ENCODE measurements around the gene PDLIM1. TPM values are rescaled to one million over a fixed set of nuclear protein-coding genes. Genes with fewer than 3 reads are reported as not detected.

The PDLIM1 gene
- total RNA-seq, 1 experiment from 2014 or later: 115 TPM

DNA sequence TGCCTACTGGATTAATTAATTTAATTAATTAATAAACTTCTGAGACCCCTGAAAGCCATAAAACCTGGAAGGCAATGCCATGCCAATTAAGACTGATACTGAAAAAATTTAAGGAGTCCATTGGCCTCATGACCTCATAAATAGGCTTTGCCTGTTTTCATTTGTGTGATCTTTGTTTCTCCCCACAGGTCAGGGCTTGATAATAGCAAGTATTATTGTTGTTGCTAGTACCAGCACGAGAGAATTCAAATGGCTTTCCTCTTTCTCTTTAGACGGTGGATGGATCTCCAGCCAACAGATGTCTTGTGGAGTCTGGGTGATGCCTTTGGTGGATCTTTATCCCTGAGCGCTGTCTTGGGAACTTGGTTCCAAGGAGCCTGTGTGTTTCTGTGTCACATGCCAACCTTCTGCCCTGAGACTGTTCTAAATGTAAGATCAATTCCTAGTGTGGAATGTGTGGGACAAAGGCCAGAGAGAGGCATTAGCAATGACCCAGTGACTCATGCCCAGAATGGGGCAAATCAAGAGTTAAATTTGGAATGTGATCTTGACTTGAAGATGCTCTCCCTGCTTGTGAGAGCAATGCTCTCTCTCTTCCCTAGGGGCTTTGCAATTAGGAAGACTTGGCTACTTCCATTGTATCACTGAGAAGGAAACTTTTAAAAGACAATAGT, 79.1 kb downstream of the PDLIM1 start:
- H3K4me2 ChIP-seq (ENCODE audit: insufficient read depth, insufficient read length, low read length): no peak overlapping the region
- no peak overlapping the region for H3K4ac ChIP-seq (ENCODE audit: low read depth, low read length)
- no peak overlapping the region for H3K23ac ChIP-seq (ENCODE audit: insufficient read length, low read depth, low read length)
- H3K27me3 ChIP-seq (ENCODE audit: insufficient read depth, low read length): no peaks in the 10 kb centered on the region
- no peak for DNase-seq
- Mint-ChIP-seq H3K27me3 (ENCODE audit: low read depth) (no peaks in the 10 kb centered on the region), H3K36me3 (ENCODE audit: insufficient read depth in 1 of 3, low read depth in 3 of 3) (peaks cover 0 to 18% (median 16%) of the 10 kb centered on the region in 3 experiments; a peak in 4 of 7 replicates), H3K27ac (no peak overlapping the region), H3K9me3 (no peaks in the 10 kb centered on the region; a peak in 1 of 5 replicates), H3K4me3 (no peak overlapping the region), H3K4me1 (peaks cover 16 to 25% of the 10 kb centered on the region in 2 experiments)
- no peak overlapping the region for H2BK120ac ChIP-seq (ENCODE audit: low read depth, low read length, poor library complexity, severe bottlenecking)
- no peak overlapping the region for H4K91ac ChIP-seq (ENCODE audit: insufficient read length, low read depth, low read length)
- peaks cover 3% of the 10 kb centered on the region; the same call in 1 of the 2 replicates for H3K4me1 ChIP-seq (ENCODE audit: insufficient read depth, low read length)
- no peak overlapping the region for H3K9ac ChIP-seq (ENCODE audit: extremely low read depth, insufficient read length, low read length)
- H4K8ac ChIP-seq (replicated peaks; ENCODE audit: insufficient read length, low read depth, low read length): no peak overlapping the region
- TF ChIP-seq, protein P1, sequence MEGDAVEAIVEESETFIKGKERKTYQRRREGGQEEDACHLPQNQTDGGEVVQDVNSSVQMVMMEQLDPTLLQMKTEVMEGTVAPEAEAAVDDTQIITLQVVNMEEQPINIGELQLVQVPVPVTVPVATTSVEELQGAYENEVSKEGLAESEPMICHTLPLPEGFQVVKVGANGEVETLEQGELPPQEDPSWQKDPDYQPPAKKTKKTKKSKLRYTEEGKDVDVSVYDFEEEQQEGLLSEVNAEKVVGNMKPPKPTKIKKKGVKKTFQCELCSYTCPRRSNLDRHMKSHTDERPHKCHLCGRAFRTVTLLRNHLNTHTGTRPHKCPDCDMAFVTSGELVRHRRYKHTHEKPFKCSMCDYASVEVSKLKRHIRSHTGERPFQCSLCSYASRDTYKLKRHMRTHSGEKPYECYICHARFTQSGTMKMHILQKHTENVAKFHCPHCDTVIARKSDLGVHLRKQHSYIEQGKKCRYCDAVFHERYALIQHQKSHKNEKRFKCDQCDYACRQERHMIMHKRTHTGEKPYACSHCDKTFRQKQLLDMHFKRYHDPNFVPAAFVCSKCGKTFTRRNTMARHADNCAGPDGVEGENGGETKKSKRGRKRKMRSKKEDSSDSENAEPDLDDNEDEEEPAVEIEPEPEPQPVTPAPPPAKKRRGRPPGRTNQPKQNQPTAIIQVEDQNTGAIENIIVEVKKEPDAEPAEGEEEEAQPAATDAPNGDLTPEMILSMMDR (conservative IDR thresholded peaks at IDR 0.05): no peak
- no peaks in the 10 kb centered on the region for H3K23me2 ChIP-seq (ENCODE audit: insufficient read length, low read depth, low read length, poor library complexity, severe bottlenecking)
- H2BK12ac ChIP-seq (ENCODE audit: insufficient read length, low read depth, low read length): no peak overlapping the region
- no peak overlapping the region for H3T11ph ChIP-seq (ENCODE audit: low read length)
- H4K5ac ChIP-seq (ENCODE audit: insufficient read length, low read depth, low read length): no peak overlapping the region
- no peak overlapping the region for H2AFZ ChIP-seq (ENCODE audit: low read length)
- H2BK20ac ChIP-seq (ENCODE audit: low read depth, low read length, poor library complexity, severe bottlenecking): no peak overlapping the region
- H3K56ac ChIP-seq (ENCODE audit: insufficient read length, low read depth, low read length): no peak overlapping the region
- no peaks in the 10 kb centered on the region for H3K79me1 ChIP-seq (ENCODE audit: insufficient read depth, low read depth, low read length, poor library complexity, severe bottlenecking)
- no peaks in the 10 kb centered on the region for H4K20me1 ChIP-seq (ENCODE audit: control insufficient read depth, insufficient read depth, insufficient read length)
- H2AK5ac ChIP-seq (ENCODE audit: insufficient read length, low read length): no peak overlapping the region
- H2BK5ac ChIP-seq (ENCODE audit: insufficient read length, low read length): no peak overlapping the region
- H3K14ac ChIP-seq (ENCODE audit: insufficient read depth, low read length): no peak overlapping the region
- no peak overlapping the region for H2BK15ac ChIP-seq (ENCODE audit: low read depth, low read length)
- H3K9me3 ChIP-seq (ENCODE audit: control insufficient read depth, low read depth, low read length): no peaks in the 10 kb centered on the region
- H3K79me2 ChIP-seq (ENCODE audit: insufficient read depth, low read length): no peaks in the 10 kb centered on the region
- WGBS (ENCODE audit: extremely low coverage, insufficient read length, low lambda C conversion rate): no CpG with 5 or more reads among the region's 3 CpGs
- no peak overlapping the region for H3K18ac ChIP-seq (ENCODE audit: insufficient read length, low read depth, low read length)
- no peak overlapping the region for H3K27ac ChIP-seq (ENCODE audit: insufficient read length, low read depth, low read length)
